Measurements from ENCODE around the gene MAZ.
A peak's percentile ranks its signal among the peaks of the same experiment; 100 is the strongest.
"Not testable (repeated sequence)": the region's sequence is repeated elsewhere in the genome, so short reads cannot be mapped to it uniquely, and the experiment has no call there.

The MAZ gene

GRCh38 chr16:29806099-29806579 lies at the start of gene MAZ:
TSS of gene MAZ (plus strand) at chr16:29806529. CDS start at chr16:29806702, 173 bp downstream.
- no peak for DNase-seq (ENCODE audit: low read depth)
- TF ChIP-seq CTCF (conservative IDR thresholded peaks at IDR 0.05; ENCODE audit: low read depth, low read length) = no peak
- H3K4me3 ChIP-seq (ENCODE audit: low read depth, low read length) = peak within 1 kb of the TSS; percentile 86

GRCh38 chr16:29756654-29757053 lies 49.7 kb upstream of the MAZ start:
- TF ChIP-seq CTCF (conservative IDR thresholded peaks at IDR 0.05; ENCODE audit: low read depth, low read length) = no peak
- DNase-seq (ENCODE audit: low read depth) = peak; percentile 2
- no peak overlapping the region for H3K4me3 ChIP-seq (ENCODE audit: low read depth, low read length)

GRCh38 chr16:29757086-29757485 lies 49.2 kb upstream of the MAZ start:
- not testable (repeated sequence) for H3K4me3 ChIP-seq (ENCODE audit: low read depth, low read length); DNase-seq (ENCODE audit: low read depth)

- no peak overlapping the region for H3K4me3 ChIP-seq (ENCODE audit: low read depth, low read length)
- DNase-seq (ENCODE audit: low read depth) = peak; percentile 81
- peak; percentile 47 for TF ChIP-seq CTCF (conservative IDR thresholded peaks at IDR 0.05; ENCODE audit: low read depth, low read length)
Observed at GRCh38 chr16:29757950-29758466, 48.3 kb upstream of the MAZ start.

GRCh38 chr16:29760567-29761279 lies 45.6 kb upstream of the MAZ start:
- no peak for DNase-seq (ENCODE audit: low read depth)
- no peak overlapping the region for H3K4me3 ChIP-seq (ENCODE audit: low read depth, low read length)
- no peak for TF ChIP-seq CTCF (conservative IDR thresholded peaks at IDR 0.05; ENCODE audit: low read depth, low read length)

GRCh38 chr16:29761280-29761651 lies 45.1 kb upstream of the MAZ start:
- H3K4me3 ChIP-seq (ENCODE audit: low read depth, low read length); DNase-seq (ENCODE audit: low read depth): not testable (repeated sequence)

- no peak for DNase-seq (ENCODE audit: low read depth)
- H3K4me3 ChIP-seq (ENCODE audit: low read depth, low read length) = no peak overlapping the region
- no peak for TF ChIP-seq CTCF (conservative IDR thresholded peaks at IDR 0.05; ENCODE audit: low read depth, low read length)
Observed at GRCh38 chr16:29761882-29762281, 44.4 kb upstream of the MAZ start.

GRCh38 chr16:29763326-29763725 lies 43.0 kb upstream of the MAZ start:
- no peak for DNase-seq (ENCODE audit: low read depth)
- no peak for TF ChIP-seq CTCF (conservative IDR thresholded peaks at IDR 0.05; ENCODE audit: low read depth, low read length)
- no peak overlapping the region for H3K4me3 ChIP-seq (ENCODE audit: low read depth, low read length)
